Measurements from ENCODE around the gene GALNTL6.
"Not testable (repeated sequence)": the region's sequence is repeated elsewhere in the genome, so short reads cannot be mapped to it uniquely, and the experiment has no call there.

Gene GALNTL6

DNA sequence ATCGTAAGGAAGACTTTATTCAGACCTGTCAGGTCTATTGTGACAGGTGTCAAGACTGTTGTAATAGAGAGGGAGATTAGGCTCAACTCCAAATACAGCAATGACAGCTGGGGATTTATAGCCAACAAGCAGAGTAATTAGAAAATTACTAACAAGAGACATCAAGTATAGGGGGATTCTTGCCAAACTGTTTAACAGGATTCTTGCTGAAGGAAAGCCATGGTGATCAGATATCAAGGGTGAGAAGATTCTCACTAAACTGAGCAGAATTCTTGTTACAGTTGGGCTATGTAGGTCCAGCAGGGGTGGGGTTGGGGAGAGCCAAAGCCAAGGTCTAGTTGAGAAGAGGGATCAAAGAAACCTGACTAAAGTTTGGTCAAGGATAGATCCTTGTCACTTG, 894.4 kb downstream of the GALNTL6 start:
- Histone ChIP-seq H3K27me3 (ENCODE audit: control insufficient read depth in 1 of 2, insufficient read depth in 2 of 2, low read length in 2 of 2) (no peaks in the 10 kb centered on the region), H3K4me1 (ENCODE audit: control insufficient read depth, insufficient read depth, low read length) (no peaks in the 10 kb centered on the region), H3K9ac (ENCODE audit: low read length in 2 of 2) (no peak overlapping the region), H3K9me3 (ENCODE audit: control insufficient read depth in 2 of 2, low read length in 2 of 2) (peaks cover 0 to 4% of the 10 kb centered on the region in 2 donors), H3K4me3 (ENCODE audit: low read length in 2 of 2) (no peak overlapping the region), H3K36me3 (ENCODE audit: control insufficient read depth in 2 of 2, insufficient read depth in 2 of 2, low read length in 2 of 2) (no peaks in the 10 kb centered on the region), H3K27ac (ENCODE audit: low read length) (no peak overlapping the region)

DNA sequence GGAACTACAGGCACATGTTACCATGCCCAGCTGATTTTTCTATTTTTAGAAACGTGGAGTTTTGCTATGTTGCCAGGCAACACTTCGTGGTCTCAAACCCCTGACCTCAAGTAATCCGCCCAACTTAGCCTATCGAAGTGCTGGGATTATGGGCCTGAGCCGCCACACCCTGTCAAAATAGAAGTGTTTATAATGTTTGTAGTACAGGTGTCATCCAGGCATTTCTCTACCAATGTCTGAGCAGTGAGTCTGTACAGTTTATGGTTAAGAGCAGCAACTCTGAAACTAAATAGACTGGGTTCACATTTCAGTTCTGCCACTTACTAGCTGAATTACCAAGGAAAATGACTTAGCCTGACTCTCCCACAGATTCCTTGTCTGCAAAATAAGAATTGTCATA, 895.0 kb downstream of the GALNTL6 start:
- H3K27me3 ChIP-seq (ENCODE audit: control insufficient read depth in 1 of 2, insufficient read depth in 2 of 2, low read length in 2 of 2), result no peaks in the 10 kb centered on the region
- peaks cover 0 to 4% of the 10 kb centered on the region in 2 donors for H3K9me3 ChIP-seq (ENCODE audit: control insufficient read depth in 2 of 2, low read length in 2 of 2)
- no peaks in the 10 kb centered on the region for H3K4me1 ChIP-seq (ENCODE audit: control insufficient read depth, insufficient read depth, low read length)
- H3K4me3 ChIP-seq (ENCODE audit: low read length in 2 of 2), result no peak overlapping the region
- H3K27ac ChIP-seq (ENCODE audit: low read length), result no peak overlapping the region
- H3K36me3 ChIP-seq (ENCODE audit: control insufficient read depth in 2 of 2, insufficient read depth in 2 of 2, low read length in 2 of 2), result no peaks in the 10 kb centered on the region
- H3K9ac ChIP-seq (ENCODE audit: low read length in 2 of 2), result no peak overlapping the region

DNA sequence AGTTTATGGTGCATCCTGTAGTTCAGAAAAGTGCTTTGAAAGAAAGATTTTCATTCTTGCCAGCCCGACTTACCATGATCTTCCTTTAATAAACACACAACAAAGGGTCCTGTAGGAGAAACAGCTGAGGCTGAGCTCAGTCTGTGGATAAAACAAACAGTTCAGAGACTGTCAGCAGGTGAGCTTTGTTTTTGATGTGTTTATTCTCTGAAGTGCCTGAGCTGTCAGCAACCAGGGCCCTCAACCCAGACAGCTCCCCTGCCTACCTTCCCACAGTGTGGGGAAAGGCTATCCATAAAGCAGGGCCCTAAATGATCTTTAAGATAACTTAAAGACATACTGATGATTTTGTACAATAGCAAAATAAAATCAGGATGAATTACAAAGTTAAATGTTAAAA, 896.2 kb downstream of the GALNTL6 start:
- no peaks in the 10 kb centered on the region for H3K36me3 ChIP-seq (ENCODE audit: control insufficient read depth in 2 of 2, insufficient read depth in 2 of 2, low read length in 2 of 2)
- no peaks in the 10 kb centered on the region for H3K4me1 ChIP-seq (ENCODE audit: control insufficient read depth, insufficient read depth, low read length)
- no peaks in the 10 kb centered on the region for H3K27me3 ChIP-seq (ENCODE audit: control insufficient read depth in 1 of 2, insufficient read depth in 2 of 2, low read length in 2 of 2)
- H3K27ac ChIP-seq (ENCODE audit: low read length), result no peak overlapping the region
- H3K9ac ChIP-seq (ENCODE audit: low read length in 2 of 2), result no peak overlapping the region
- no peak overlapping the region for H3K4me3 ChIP-seq (ENCODE audit: low read length in 2 of 2)
- peaks cover 0 to 4% of the 10 kb centered on the region in 2 donors for H3K9me3 ChIP-seq (ENCODE audit: control insufficient read depth in 2 of 2, low read length in 2 of 2)

DNA sequence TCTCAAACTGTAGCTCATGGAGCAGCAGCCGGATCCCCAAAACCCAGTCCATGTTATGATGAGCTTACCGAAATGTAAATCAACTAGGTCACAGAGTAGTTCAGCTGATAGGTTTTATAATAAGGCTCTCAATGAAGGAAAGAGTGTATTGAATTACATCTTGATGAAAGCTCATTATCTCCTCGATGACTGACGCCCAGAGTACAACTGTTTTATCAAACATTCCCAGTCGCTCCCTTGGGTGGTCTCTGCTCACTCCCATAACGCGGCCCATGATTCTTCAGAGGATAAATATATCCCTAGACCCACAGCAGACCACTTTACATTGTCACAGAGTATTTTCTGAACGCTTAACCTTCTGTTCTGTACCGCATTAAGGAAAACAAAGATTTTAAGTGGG, 903.1 kb downstream of the GALNTL6 start:
- no peaks in the 10 kb centered on the region for H3K9me3 ChIP-seq (ENCODE audit: control insufficient read depth in 2 of 2, low read length in 2 of 2)
- H3K27ac ChIP-seq (ENCODE audit: low read length), result no peak overlapping the region
- H3K4me3 ChIP-seq (ENCODE audit: low read length in 2 of 2), result no peak overlapping the region
- H3K27me3 ChIP-seq (ENCODE audit: control insufficient read depth in 1 of 2, insufficient read depth in 2 of 2, low read length in 2 of 2), result no peaks in the 10 kb centered on the region
- no peaks in the 10 kb centered on the region for H3K36me3 ChIP-seq (ENCODE audit: control insufficient read depth in 2 of 2, insufficient read depth in 2 of 2, low read length in 2 of 2)
- no peak overlapping the region for H3K9ac ChIP-seq (ENCODE audit: low read length in 2 of 2)
- no peaks in the 10 kb centered on the region for H3K4me1 ChIP-seq (ENCODE audit: control insufficient read depth, insufficient read depth, low read length)

DNA sequence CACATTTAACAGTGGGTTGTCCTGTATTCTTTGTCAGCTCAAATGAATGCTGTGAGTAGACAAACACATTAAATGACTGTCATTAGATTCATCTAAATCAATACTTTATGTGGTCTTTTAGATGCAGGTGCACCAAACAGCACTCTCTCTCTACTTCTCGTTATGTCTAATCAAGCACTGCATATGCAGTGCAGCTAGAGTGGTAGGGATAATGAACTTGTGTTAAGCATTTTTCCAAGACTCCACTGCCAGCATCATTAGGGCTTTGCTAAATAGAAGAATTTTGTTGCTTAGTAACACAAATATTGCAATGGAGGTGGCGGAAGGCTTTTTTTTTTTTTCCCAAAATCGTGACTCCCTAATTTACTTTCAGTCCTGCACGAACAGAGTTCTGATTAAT, 908.5 kb downstream of the GALNTL6 start:
- no peaks in the 10 kb centered on the region for H3K9me3 ChIP-seq (ENCODE audit: control insufficient read depth in 2 of 2, low read length in 2 of 2)
- no peaks in the 10 kb centered on the region for H3K4me1 ChIP-seq (ENCODE audit: control insufficient read depth, insufficient read depth, low read length)
- no peak overlapping the region for H3K4me3 ChIP-seq (ENCODE audit: low read length in 2 of 2)
- no peak overlapping the region for H3K27ac ChIP-seq (ENCODE audit: low read length)
- no peaks in the 10 kb centered on the region for H3K27me3 ChIP-seq (ENCODE audit: control insufficient read depth in 1 of 2, insufficient read depth in 2 of 2, low read length in 2 of 2)
- no peaks in the 10 kb centered on the region for H3K36me3 ChIP-seq (ENCODE audit: control insufficient read depth in 2 of 2, insufficient read depth in 2 of 2, low read length in 2 of 2)
- H3K9ac ChIP-seq (ENCODE audit: low read length in 2 of 2), result no peak overlapping the region

DNA sequence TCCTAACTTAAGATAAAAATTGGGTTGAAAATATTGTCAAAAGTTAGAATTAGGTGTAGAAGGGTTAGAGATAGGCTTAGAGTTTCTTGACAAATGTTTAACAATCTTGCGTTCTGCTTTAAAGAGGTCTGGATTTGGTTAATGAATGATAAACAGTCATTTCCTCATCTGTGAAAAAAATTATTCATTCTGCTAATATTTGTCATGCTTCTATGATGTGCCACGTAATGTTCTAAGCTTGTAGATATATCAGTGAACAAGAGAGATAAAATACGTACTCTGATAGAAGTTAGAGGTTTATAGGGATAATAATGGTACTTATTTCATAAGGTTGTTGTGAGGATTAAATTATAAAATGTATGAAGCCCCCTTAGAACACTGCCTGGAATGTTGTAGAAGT, 912.4 kb downstream of the GALNTL6 start:
- Histone ChIP-seq H3K4me3 (ENCODE audit: low read length in 2 of 2) (no peak overlapping the region), H3K36me3 (ENCODE audit: control insufficient read depth in 2 of 2, insufficient read depth in 2 of 2, low read length in 2 of 2) (no peaks in the 10 kb centered on the region), H3K27ac (ENCODE audit: low read length) (no peak overlapping the region), H3K27me3 (ENCODE audit: control insufficient read depth in 1 of 2, insufficient read depth in 2 of 2, low read length in 2 of 2) (no peaks in the 10 kb centered on the region), H3K9me3 (ENCODE audit: control insufficient read depth in 2 of 2, low read length in 2 of 2) (no peaks in the 10 kb centered on the region), H3K4me1 (ENCODE audit: control insufficient read depth, insufficient read depth, low read length) (no peaks in the 10 kb centered on the region), H3K9ac (ENCODE audit: low read length in 2 of 2) (no peak overlapping the region)

DNA sequence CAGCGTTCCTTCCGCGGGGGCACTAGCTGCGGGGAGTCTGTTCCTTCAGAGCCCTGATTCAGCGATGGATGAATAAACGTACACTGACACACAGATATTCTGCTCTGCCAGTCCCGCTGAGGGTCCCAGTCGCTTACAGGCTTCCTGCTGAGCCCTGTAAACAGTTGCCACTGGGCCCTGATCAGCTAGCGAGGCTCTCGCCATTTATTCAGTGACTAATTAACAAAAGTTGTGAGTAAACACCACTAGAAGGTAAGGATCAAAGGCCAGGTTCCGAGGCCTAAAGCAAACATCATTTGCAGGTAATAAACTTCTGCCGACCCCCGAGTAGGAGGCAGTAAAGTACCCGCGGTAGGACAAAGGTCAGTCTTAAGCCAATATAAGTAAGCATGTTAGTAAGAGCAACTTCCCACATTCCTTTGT, 912.8 kb downstream of the GALNTL6 start:
- no peaks in the 10 kb centered on the region for H3K36me3 ChIP-seq (ENCODE audit: control insufficient read depth in 2 of 2, insufficient read depth in 2 of 2, low read length in 2 of 2)
- no peaks in the 10 kb centered on the region for H3K4me1 ChIP-seq (ENCODE audit: control insufficient read depth, insufficient read depth, low read length)
- H3K9me3 ChIP-seq (ENCODE audit: control insufficient read depth in 2 of 2, low read length in 2 of 2), result no peaks in the 10 kb centered on the region
- H3K4me3 ChIP-seq (ENCODE audit: low read length in 2 of 2), result no peak overlapping the region
- H3K9ac ChIP-seq (ENCODE audit: low read length in 2 of 2), result no peak overlapping the region
- H3K27me3 ChIP-seq (ENCODE audit: control insufficient read depth in 1 of 2, insufficient read depth in 2 of 2, low read length in 2 of 2), result no peaks in the 10 kb centered on the region
- H3K27ac ChIP-seq (ENCODE audit: low read length), result no peak overlapping the region

DNA sequence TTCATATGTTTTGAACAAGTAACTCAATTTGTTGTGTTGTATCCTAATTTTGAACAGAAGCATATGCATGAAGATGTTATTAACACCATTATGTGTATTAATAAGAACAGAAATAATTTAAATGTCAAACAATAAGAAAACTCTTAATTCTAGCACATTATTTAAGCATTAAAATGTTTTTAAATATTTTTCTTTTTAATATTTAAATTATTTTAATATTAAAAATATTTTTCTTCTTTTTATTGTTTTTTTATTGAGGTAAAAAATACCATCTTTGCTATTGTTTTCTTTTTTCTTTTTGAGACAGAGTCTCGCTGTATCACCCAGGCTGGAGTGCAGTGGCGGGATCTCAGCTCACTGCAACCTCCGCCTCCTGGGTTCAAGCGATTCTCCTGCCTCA, 914.4 kb downstream of the GALNTL6 start:
- H3K4me1 ChIP-seq (ENCODE audit: control insufficient read depth, insufficient read depth, low read length), result no peaks in the 10 kb centered on the region
- no peak overlapping the region for H3K4me3 ChIP-seq (ENCODE audit: low read length in 2 of 2)
- H3K27me3 ChIP-seq (ENCODE audit: control insufficient read depth in 1 of 2, insufficient read depth in 2 of 2, low read length in 2 of 2), result no peaks in the 10 kb centered on the region
- H3K36me3 ChIP-seq (ENCODE audit: control insufficient read depth in 2 of 2, insufficient read depth in 2 of 2, low read length in 2 of 2), result no peaks in the 10 kb centered on the region
- no peak overlapping the region for H3K9ac ChIP-seq (ENCODE audit: low read length in 2 of 2)
- H3K9me3 ChIP-seq (ENCODE audit: control insufficient read depth in 2 of 2, low read length in 2 of 2), result no peaks in the 10 kb centered on the region
- H3K27ac ChIP-seq (ENCODE audit: low read length), result no peak overlapping the region

DNA sequence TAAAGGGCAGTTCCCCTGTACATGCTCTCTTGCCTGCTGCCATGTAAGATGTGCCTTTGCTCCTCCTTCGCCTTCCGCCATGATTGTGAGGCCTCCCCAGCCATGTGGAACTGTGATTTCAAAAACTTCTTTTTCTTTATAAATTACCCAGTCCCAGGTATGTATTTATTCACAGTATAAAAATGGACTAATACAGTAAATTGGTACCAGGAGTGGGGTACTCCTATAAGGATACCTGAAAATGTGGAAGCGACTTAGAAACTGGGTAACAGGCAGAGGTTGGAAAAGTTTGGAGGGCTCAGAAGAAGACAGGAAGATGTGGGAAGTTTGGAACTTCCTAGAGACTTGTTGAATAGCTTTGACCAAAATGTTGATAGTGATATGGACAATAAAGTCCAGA, 920.4 kb downstream of the GALNTL6 start:
- not testable (repeated sequence) for H3K27ac ChIP-seq (ENCODE audit: low read length); H3K9ac ChIP-seq (ENCODE audit: low read length in 2 of 2); H3K4me3 ChIP-seq (ENCODE audit: low read length in 2 of 2); H3K27me3 ChIP-seq (ENCODE audit: control insufficient read depth in 1 of 2, insufficient read depth in 2 of 2, low read length in 2 of 2); H3K4me1 ChIP-seq (ENCODE audit: control insufficient read depth, insufficient read depth, low read length); H3K36me3 ChIP-seq (ENCODE audit: control insufficient read depth in 2 of 2, insufficient read depth in 2 of 2, low read length in 2 of 2); H3K9me3 ChIP-seq (ENCODE audit: control insufficient read depth in 2 of 2, low read length in 2 of 2)

DNA sequence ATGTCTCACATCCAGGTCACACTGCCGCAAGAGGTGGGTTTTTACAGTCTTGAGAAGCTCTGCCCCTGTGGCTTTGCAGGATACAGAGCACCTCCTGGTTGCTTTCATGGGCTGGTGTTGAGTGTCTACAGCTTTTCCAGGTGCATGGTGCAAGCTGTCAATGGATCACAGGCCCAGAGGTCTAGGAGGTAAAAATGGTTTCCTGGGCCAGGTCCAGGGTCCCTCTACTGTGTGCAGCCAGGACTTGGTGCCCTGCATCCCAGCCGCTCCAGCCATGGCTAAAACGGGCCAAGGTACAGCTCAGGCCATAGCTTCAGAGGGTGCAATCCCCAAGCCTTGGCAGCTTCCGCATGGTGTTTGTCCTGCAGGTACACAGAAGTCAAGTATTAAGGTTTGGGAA, 921.4 kb downstream of the GALNTL6 start:
- Histone ChIP-seq H3K4me3 (ENCODE audit: low read length in 2 of 2) (no peak overlapping the region), H3K4me1 (ENCODE audit: control insufficient read depth, insufficient read depth, low read length) (no peaks in the 10 kb centered on the region), H3K9ac (ENCODE audit: low read length in 2 of 2) (no peak overlapping the region), H3K9me3 (ENCODE audit: control insufficient read depth in 2 of 2, low read length in 2 of 2) (peaks cover 0 to 9% of the 10 kb centered on the region in 2 donors), H3K27me3 (ENCODE audit: control insufficient read depth in 1 of 2, insufficient read depth in 2 of 2, low read length in 2 of 2) (no peaks in the 10 kb centered on the region), H3K27ac (ENCODE audit: low read length) (no peak overlapping the region), H3K36me3 (ENCODE audit: control insufficient read depth in 2 of 2, insufficient read depth in 2 of 2, low read length in 2 of 2) (no peaks in the 10 kb centered on the region)

DNA sequence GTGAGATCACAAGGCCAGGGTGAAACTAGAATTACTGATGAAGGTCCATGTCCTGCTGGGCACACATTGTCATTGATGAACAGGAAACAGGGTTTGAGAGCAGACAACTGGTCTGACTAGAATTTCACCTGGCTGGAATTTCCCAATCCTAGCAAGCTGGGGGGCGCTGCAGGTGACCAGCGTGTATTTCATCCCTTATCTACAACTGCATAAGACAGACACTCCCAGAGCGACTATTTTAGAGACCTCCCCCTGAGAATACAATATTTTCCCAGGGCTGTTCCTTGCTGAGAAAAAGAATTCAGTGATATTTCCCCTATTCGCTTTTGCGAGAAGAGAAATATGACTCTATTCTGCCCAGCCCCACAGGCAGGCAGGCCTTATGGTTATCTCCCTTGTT, 922.8 kb downstream of the GALNTL6 start:
- peaks cover 0 to 9% of the 10 kb centered on the region in 2 donors for H3K9me3 ChIP-seq (ENCODE audit: control insufficient read depth in 2 of 2, low read length in 2 of 2)
- no peak overlapping the region for H3K4me3 ChIP-seq (ENCODE audit: low read length in 2 of 2)
- H3K27ac ChIP-seq (ENCODE audit: low read length), result no peak overlapping the region
- H3K9ac ChIP-seq (ENCODE audit: low read length in 2 of 2), result no peak overlapping the region
- H3K36me3 ChIP-seq (ENCODE audit: control insufficient read depth in 2 of 2, insufficient read depth in 2 of 2, low read length in 2 of 2), result no peaks in the 10 kb centered on the region
- no peaks in the 10 kb centered on the region for H3K4me1 ChIP-seq (ENCODE audit: control insufficient read depth, insufficient read depth, low read length)
- H3K27me3 ChIP-seq (ENCODE audit: control insufficient read depth in 1 of 2, insufficient read depth in 2 of 2, low read length in 2 of 2), result no peaks in the 10 kb centered on the region

DNA sequence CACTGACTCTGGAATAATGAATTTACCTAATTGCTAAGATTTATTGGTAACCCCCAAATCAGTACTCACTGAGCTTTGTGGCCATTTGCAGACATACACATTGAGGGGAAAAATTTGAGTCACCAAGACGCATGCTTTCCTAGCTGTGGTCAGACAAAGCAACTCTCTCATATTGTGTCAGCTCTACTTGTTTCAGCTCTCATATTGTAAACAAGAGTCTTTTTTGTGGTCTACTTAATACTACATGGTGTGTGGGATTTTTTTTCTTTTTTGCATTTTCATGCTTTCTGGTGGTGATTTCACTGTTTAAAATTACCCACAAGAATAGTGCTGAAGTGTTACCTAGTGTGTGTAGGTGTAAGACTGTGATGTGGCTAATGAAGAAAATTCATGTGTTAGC, 927.2 kb downstream of the GALNTL6 start:
- Histone ChIP-seq H3K27me3 (ENCODE audit: control insufficient read depth in 1 of 2, insufficient read depth in 2 of 2, low read length in 2 of 2) (no peaks in the 10 kb centered on the region), H3K4me3 (ENCODE audit: low read length in 2 of 2) (no peak overlapping the region), H3K27ac (ENCODE audit: low read length) (no peak overlapping the region), H3K4me1 (ENCODE audit: control insufficient read depth, insufficient read depth, low read length) (no peaks in the 10 kb centered on the region), H3K9me3 (ENCODE audit: control insufficient read depth in 2 of 2, low read length in 2 of 2) (peaks cover 0 to 3% of the 10 kb centered on the region in 2 donors), H3K9ac (ENCODE audit: low read length in 2 of 2) (no peak overlapping the region), H3K36me3 (ENCODE audit: control insufficient read depth in 2 of 2, insufficient read depth in 2 of 2, low read length in 2 of 2) (no peaks in the 10 kb centered on the region)
